Measurements from ENCODE around the gene FAM83F.

Gene FAM83F

DNA sequence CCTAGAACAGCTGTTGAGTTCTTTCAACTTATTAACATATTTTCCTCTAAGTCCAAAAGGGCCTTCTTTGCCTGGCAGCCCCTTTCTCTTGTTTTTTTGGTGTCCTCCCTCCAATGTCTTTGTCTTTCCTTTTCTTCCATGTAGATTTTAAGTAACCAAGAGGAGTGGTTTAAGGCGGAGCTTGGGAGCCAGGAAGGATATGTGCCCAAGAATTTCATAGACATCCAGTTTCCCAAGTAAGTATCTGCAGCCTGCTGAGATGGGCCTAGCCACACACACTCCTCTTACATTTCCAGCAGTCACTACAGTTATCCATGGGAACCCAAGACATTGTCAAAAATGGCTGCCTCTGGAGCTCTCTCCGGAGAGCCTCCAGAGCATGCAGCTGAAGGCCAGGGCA, 39.1 kb upstream of the FAM83F start:
- no peak overlapping the region for H3K4me3 ChIP-seq (ENCODE audit: severe bottlenecking)
- H3K4me1 ChIP-seq (ENCODE audit: insufficient read depth, poor library complexity, severe bottlenecking) = peaks cover 3% of the 10 kb centered on the region
- H3K27ac ChIP-seq (ENCODE audit: poor library complexity, severe bottlenecking) = no peak overlapping the region
- H3K27me3 ChIP-seq (ENCODE audit: insufficient read depth, poor library complexity, severe bottlenecking) = no peaks in the 10 kb centered on the region
- TF ChIP-seq, protein P1, sequence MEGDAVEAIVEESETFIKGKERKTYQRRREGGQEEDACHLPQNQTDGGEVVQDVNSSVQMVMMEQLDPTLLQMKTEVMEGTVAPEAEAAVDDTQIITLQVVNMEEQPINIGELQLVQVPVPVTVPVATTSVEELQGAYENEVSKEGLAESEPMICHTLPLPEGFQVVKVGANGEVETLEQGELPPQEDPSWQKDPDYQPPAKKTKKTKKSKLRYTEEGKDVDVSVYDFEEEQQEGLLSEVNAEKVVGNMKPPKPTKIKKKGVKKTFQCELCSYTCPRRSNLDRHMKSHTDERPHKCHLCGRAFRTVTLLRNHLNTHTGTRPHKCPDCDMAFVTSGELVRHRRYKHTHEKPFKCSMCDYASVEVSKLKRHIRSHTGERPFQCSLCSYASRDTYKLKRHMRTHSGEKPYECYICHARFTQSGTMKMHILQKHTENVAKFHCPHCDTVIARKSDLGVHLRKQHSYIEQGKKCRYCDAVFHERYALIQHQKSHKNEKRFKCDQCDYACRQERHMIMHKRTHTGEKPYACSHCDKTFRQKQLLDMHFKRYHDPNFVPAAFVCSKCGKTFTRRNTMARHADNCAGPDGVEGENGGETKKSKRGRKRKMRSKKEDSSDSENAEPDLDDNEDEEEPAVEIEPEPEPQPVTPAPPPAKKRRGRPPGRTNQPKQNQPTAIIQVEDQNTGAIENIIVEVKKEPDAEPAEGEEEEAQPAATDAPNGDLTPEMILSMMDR (IDR thresholded peaks at IDR 0.05; ENCODE audit: poor library complexity, severe bottlenecking) = no peak
- DNase-seq (ENCODE audit: low spot score) = no peak
- H3K36me3 ChIP-seq (ENCODE audit: low read depth) = no peaks in the 10 kb centered on the region
- H3K9me3 ChIP-seq (ENCODE audit: severe bottlenecking) = no peaks in the 10 kb centered on the region
- no peak for ATAC-seq (ENCODE audit: low read depth)

DNA sequence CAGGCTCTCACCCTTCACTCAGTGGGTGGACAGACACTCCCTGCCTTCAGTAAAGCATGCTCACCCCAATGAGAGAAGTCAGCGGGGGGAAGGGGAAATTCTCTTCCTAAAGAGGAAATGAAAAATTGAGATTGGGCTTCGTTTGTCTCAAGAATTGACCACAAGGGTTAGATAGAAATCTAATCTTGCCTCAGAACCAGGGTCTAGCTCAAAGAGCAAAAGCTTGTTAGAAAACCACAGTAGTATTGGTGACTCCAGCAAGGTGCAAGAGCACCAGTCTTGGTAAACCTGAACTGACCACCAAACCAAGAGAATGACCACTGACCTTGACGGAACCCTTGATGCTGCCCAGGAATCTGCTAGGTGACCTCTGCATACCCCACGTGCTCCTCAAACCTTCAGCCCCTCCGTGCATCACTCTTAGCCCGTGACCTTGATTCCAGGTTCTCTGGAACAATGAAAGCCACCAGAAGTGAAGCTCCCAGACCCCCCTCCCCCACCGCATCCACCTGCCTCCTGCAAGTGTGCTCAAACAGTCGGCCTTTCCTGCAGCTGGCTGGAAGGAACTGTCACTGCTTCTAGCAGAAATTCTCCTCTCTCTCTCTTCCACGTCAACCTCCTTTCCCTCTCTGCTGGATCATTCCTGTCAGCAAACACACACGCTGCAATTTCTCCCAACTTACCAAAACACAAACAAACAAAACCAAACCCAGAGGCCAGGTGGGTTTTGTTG, 37.7 kb upstream of the FAM83F start:
- no peak for ATAC-seq (ENCODE audit: low read depth)
- H3K9me3 ChIP-seq (ENCODE audit: severe bottlenecking) = no peaks in the 10 kb centered on the region
- no peak overlapping the region for H3K27ac ChIP-seq (ENCODE audit: poor library complexity, severe bottlenecking)
- peaks cover 9% of the 10 kb centered on the region for H3K4me1 ChIP-seq (ENCODE audit: insufficient read depth, poor library complexity, severe bottlenecking)
- TF ChIP-seq, protein P1 (IDR thresholded peaks at IDR 0.05; ENCODE audit: poor library complexity, severe bottlenecking) = no peak
- H3K4me3 ChIP-seq (ENCODE audit: severe bottlenecking) = no peak overlapping the region
- H3K27me3 ChIP-seq (ENCODE audit: insufficient read depth, poor library complexity, severe bottlenecking) = no peaks in the 10 kb centered on the region
- H3K36me3 ChIP-seq (ENCODE audit: low read depth) = no peaks in the 10 kb centered on the region
- DNase-seq (ENCODE audit: low spot score) = no peak

DNA sequence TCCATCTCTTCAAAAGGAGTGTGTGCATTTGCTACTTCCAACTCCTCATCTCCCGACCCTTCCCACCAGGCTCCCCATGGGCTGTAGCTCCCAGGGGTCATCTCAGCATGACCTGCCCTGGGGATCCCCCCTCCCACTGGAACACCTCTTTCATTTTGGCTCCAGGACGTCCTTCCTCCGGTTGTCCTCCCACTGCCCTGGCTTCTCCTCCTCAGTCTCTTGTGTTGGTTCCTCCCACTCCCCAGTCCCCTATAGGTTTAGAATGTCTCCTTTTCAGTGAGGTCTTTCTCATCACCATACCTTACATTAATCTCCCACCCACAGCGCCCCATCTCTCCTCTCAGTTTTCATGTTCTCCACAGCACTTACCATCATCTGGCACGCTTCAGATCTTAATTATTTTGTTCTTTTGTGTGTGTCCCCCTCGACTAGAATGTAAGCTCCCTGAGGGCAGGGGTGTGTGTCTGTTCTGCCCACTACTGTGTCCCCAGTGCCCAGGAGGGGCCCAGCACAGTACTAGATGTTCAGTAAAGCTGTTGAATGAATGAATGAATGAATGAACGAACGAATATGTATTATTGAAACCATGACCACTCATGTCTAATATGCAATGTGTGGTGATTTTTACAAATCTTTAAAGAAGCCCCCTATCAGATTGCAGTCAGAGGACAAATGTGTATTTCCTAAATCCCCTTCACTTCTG, 36.6 kb upstream of the FAM83F start:
- ATAC-seq (ENCODE audit: low read depth) (no peak), DNase-seq (ENCODE audit: low spot score) (no peak)
- H3K4me3 ChIP-seq (ENCODE audit: severe bottlenecking) = no peak overlapping the region
- H3K27me3 ChIP-seq (ENCODE audit: insufficient read depth, poor library complexity, severe bottlenecking) = no peaks in the 10 kb centered on the region
- peaks cover 9% of the 10 kb centered on the region for H3K4me1 ChIP-seq (ENCODE audit: insufficient read depth, poor library complexity, severe bottlenecking)
- no peaks in the 10 kb centered on the region for H3K9me3 ChIP-seq (ENCODE audit: severe bottlenecking)
- no peak overlapping the region for H3K27ac ChIP-seq (ENCODE audit: poor library complexity, severe bottlenecking)
- TF ChIP-seq, protein P1 (IDR thresholded peaks at IDR 0.05; ENCODE audit: poor library complexity, severe bottlenecking) = no peak
- H3K36me3 ChIP-seq (ENCODE audit: low read depth) = no peaks in the 10 kb centered on the region

DNA sequence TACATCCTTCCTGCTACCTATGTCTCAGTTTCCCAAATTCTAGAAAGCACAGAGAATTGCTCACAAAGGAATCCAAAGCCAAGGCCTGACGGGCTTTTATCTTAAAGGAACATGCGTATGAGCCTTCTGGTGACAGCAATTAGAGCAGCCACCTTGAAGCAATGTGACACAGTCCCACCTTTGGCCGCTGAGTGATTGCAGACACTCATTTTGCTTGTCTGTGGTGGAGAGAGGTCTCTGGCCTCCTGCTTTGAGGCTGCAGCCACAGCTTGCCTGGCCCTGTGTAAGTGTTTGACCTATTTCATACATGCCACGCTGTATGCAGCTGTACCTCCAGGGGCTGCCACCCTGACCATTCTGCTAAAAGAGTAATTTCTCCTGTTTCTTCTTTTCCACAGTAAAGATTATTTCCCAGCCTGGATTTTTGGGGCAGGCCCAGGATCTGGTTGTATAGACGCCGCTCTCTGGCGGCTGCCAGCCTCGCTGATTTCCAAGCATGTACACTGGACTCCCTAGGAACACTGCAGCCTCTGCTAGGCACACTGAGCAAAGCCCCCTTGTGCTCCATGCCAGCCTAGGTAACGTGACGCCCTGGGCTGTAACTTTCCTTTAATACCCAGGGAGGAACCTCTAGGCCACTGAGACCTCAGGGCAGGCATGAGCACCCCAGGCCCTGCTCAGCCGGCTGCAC, 35.7 kb upstream of the FAM83F start:
- H3K27ac ChIP-seq (ENCODE audit: poor library complexity, severe bottlenecking) = no peak overlapping the region
- no peak for DNase-seq (ENCODE audit: low spot score)
- no peak overlapping the region for H3K4me3 ChIP-seq (ENCODE audit: severe bottlenecking)
- H3K36me3 ChIP-seq (ENCODE audit: low read depth) = no peaks in the 10 kb centered on the region
- no peaks in the 10 kb centered on the region for H3K9me3 ChIP-seq (ENCODE audit: severe bottlenecking)
- no peak for ATAC-seq (ENCODE audit: low read depth)
- TF ChIP-seq, protein P1 (IDR thresholded peaks at IDR 0.05; ENCODE audit: poor library complexity, severe bottlenecking) = no peak
- peaks cover 9% of the 10 kb centered on the region for H3K4me1 ChIP-seq (ENCODE audit: insufficient read depth, poor library complexity, severe bottlenecking)
- H3K27me3 ChIP-seq (ENCODE audit: insufficient read depth, poor library complexity, severe bottlenecking) = no peaks in the 10 kb centered on the region
